Cortex of kidney (tissue), 1 donor: ENCODE measurements around the gene GLG1.
"Not testable (repeated sequence)": the region's sequence is repeated elsewhere in the genome, so short reads cannot be mapped to it uniquely, and the experiment has no call there.

Experiments used
- DNase-seq: peaks from one replicate; lab custom pipeline; 2025; lab: John Stamatoyannopoulos, UW

GLG1 gene

DNA sequence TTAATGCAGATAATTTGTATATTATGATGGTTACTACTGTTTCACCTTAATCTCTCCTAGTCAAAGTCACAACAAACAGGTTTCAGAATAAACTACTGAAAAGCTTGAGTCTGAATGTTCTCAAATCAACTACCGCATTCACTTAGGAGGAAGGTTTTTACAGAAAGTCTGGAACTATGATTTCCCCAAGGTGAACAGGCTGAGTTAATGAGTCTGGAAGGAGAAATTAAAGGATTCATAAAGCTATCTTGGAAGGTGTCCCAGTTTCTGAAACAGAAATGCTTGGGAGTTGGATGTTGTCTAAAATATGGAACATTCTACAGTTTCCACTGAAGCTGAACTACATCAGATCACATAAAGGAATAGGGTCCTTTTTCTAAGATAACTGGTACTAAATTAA, 69.2 kb downstream of the GLG1 start:
- DNase-seq = not testable (repeated sequence)

DNA sequence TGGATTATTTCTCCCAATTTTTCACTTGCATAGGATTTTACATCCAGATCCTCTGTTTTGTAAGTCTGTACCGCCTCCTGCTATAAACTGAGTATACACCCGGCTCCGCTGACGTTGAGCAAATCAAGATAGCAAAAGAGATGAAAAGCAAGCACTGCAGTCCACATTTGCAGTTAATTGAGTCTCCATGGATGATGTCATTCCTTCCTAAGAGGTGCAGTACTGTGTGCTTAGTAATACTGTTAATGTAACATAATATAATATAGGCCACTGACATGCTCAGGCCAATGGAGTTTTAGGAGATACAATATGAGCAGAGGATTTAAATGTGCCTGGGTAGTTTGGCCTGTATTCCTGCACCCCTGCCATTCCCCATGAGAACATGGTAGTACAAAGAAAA, 72.3 kb downstream of the GLG1 start:
- not testable (repeated sequence) for DNase-seq

- no peak for DNase-seq
These were observed 82.0 kb downstream of the GLG1 start for GRCh38 chr16:74524926-74525325.

DNA sequence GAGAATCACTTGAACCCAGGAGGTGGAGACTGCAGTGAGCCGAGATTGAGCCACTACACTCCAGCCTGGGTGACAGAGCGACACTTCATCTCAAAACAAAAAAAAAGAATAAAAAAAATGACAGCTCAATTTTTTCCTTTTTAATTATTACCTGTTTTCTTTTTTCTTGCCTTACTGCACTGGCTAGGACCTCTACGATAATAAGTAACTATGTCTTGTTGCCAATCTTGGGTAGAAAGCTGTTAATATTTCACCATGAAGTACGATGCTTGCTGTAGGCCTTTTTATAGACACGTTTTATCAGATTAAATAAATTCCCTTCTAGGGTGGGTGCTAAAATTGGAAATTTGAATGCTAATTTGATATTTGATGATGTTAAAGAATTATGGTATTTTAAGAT, 82.8 kb downstream of the GLG1 start:
- DNase-seq = no peak

GRCh38 chr16:74523706-74524105, 83.2 kb downstream of the GLG1 start:
- DNase-seq = not testable (repeated sequence)

DNA sequence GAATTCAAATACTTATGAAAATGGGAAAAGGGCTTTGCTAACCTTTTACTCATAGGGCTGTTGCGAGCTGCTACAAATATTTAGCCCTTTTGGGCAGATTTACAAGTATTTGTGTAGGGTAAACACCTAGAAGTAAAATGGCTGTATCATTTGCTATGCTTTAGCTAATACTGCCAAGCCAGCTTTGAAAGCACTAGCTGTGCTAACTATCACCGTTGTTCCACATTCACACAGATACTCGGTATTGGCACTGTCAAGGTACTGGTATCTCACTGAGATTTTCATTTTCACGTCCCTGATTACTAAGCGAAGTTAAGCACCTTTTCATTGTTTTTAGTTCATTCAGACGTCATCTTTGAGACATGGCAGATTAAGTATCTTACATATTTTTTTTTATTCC, 84.8 kb downstream of the GLG1 start:
- DNase-seq = no peak

- no peak for DNase-seq
These were observed 85.2 kb downstream of the GLG1 start for GRCh38 chr16:74521691-74522090.

DNA sequence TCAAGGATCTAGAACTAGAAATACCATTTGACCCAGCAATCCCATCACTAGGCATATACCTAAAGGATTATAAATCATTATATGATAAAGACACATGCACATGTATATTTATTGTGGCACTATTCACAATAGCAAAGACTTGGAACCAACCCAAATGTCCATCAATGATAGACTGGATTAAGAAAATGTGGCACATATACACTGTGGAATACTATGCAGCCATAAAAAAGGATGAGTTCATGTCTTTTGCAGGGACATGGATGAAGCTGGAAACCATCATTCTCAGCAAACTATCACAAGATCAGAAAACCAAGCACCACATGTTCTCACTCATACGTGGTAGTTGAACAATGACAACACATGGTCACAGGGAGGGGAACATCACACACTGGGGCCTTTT, 88.0 kb downstream of the GLG1 start:
- not testable (repeated sequence) for DNase-seq

- no peak for DNase-seq
These were observed 95.0 kb downstream of the GLG1 start for GRCh38 chr16:74511961-74512360.

DNA sequence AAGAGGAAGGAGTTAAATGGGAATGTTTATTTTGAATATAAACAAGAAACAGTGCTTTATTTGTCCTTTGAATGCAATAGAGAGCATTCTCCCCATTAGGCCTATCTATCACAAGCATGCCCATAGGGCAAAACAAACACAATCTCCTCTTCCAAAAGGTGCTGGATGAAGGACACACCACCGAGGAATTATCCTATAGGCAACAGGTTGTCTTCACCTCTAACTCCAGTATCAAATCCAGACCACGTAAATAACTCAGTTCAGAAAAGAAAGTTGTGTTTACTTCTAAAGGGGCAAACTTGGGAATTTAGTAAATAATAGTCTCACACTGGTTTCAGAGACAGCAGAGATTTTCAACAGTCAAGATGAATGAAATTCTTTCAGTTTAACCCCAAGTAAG, 101.9 kb downstream of the GLG1 start:
- no peak for DNase-seq

- DNase-seq = no peak
These were observed 103.5 kb downstream of the GLG1 start for GRCh38 chr16:74503412-74503811.

GRCh38 chr16:74501484-74502478, 105.1 kb downstream of the GLG1 start:
- DNase-seq = no peak

DNA sequence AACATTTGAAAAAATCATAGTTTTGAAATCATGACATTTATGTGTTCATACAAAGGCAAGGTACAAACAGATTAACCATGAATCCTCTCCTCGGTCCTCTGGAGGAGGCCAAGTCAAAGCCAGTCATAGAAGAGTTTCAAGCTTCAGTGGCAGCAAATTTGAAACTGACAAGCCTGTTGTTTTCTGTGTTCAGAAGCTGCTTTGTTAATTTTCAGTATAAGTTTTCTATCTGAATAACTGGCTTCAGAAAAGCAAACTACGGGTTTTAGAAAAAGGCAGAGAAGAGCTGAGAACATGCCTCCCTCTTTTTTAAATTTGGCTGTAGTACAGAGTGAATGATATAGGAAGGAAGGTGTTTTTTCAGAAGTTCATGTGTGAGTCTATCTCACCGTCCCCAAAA, 106.0 kb downstream of the GLG1 start:
- no peak for DNase-seq

DNA sequence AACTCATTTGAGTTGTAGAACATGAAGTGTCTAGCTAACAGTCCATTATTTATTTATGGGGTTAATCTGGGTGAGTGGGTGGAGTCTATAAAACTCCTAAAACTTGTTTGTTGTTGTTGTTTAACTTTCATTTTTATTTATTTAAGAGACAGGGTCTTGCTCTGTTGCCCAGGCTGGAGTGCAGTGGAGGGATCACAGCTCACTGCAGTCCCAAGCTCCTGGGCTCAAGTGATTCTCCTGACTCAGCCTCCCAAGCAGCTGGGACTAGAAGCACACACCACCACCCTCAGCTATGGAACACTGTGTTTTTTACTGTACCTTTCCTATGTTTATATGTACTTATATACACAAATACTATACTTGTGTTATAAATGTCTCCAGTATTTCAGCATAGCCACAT, 107.8 kb downstream of the GLG1 start:
- no peak for DNase-seq

DNA sequence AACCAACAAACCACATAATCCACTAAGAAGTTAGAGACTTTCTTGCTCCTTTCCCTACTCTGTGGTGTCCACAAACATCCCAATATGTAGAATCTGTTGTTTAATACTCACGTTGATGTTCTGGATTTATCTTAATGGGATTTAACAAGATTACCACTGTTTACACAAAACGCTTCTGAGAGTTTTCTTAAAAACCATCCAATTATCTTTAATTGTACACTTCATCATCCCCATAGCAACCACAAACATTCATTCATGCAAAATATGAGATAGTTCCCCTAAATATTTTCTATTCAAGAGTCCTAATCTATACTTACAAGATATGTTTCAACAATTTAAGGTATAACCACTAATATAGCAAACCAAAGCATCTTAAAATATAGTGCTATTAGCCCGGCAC, 109.2 kb downstream of the GLG1 start:
- DNase-seq = no peak

- no peak for DNase-seq
These were observed 110.9 kb downstream of the GLG1 start for GRCh38 chr16:74496054-74496453.

DNA sequence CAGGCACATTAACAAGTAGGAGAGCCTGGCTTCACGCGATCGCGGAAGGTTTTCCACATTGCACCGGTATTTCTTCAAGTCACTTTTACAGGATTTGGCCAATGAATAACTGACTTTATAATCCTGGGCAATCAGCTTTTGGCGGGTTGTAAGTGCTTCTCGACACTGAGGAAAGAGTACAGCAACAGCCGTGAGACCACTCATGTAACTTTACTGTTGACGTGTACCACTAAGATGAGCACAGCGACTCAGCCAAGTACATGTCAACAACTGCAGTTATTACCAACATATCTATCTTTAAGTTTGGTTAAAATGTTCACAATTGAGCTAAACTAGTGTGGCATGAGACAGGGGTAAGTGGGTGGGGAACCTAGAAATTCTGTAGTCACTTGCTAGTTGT, 113.9 kb downstream of the GLG1 start:
- DNase-seq = no peak

- DNase-seq = no peak
These were observed 119.0 kb downstream of the GLG1 start for GRCh38 chr16:74487634-74488495.

- no peak for DNase-seq
These were observed 121.0 kb downstream of the GLG1 start for GRCh38 chr16:74485916-74486315.

DNA sequence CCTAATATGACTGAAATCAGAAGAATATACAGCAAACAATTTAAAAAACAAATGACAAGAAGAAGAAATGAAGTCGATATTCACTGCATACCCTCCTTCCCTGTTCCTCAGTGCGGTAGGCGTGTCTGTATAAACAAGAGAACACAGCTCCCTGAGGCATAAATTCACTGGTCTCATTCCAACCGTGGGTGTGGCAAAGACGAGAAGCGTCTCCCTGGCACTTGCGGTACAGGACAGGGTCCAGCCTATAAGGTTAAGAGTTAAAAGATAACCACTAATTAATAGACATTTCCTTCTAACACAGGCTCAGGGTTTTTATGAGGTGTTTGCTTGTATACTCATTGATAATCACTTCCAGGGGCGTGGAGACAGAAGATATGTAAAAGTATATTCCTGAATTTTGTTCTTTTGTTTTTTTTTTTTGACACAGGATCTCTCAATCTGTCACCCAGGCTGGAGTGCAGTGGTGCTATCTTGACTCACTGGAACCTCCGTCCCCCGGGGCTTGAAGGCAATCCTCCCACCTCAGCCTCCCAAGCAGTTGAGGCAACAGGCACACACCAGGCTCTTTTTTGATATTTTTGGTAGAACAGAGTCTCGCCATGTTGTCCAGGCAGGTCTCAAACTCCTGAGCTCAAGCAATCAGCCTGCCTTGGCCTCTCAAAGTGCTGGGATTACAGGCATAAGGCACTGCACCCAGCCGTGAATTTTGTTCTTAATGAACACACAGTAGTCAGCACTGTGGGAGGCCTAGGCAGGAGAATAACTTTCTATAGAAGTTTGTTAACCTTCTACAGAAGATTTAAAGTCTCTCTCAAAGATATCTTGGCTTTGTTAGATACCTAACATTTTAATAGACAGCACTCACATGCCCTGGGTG, 126.5 kb downstream of the GLG1 start:
- no peak for DNase-seq

- no peak for DNase-seq
These were observed 129.7 kb downstream of the GLG1 start for GRCh38 chr16:74477226-74477625.

DNA sequence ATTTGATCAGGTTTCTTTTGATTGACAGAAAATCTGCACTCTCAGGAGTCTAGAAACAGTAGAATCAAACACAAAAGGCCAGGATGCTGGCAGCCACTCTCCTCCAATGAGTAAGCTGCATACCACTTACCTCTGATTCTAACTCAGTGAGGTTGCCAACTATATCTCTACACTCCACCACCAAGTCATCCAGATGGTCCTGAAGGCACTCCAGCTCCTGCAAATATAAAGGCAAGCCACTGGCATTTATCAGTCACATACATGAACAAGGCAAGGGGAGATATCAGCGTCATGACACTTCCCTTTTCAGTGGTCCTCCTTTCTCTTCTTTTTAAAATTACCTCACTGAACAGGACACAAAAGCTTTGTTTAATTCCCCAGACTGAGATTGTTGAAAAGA, 132.5 kb downstream of the GLG1 start:
- no peak for DNase-seq
